ENCODE results near the gene MRPL36. TPM values are rescaled to one million over a fixed set of nuclear protein-coding genes. Genes with fewer than 3 reads are reported as not detected.

Gene MRPL36
- total RNA-seq, 1 experiment from 2014 or later: 61.2 TPM

GRCh38 chr5:1814183-1815020 lies 14.8 kb upstream of the MRPL36 start:
- Mint-ChIP-seq H3K36me3 (peaks cover 85% of the 10 kb centered on the region), H3K4me1 (peaks cover 21% of the 10 kb centered on the region), H3K4me3 (no peak overlapping the region), H3K9me3 (no peaks in the 10 kb centered on the region), H3K27ac (no peak overlapping the region), H3K27me3 (ENCODE audit: low read depth) (no peaks in the 10 kb centered on the region)
- POLR2A ChIA-PET: no interaction called here
- ATAC-seq: no peak
- DNase-seq (ENCODE audit: low spot score): no peak
- no peak for TF ChIP-seq ZNF138 (CRISPR knock-in tag; conservative IDR thresholded peaks at IDR 0.05)
- no peak for TF ChIP-seq FOXJ3 (CRISPR knock-in tag; IDR thresholded peaks at IDR 0.05; ENCODE audit: borderline replicate concordance)
- TF ChIP-seq TCF7 (CRISPR knock-in tag; IDR thresholded peaks at IDR 0.05; ENCODE audit: low read depth): no peak
- no peak for TF ChIP-seq ATF1 (CRISPR knock-in tag; IDR thresholded peaks at IDR 0.05)
- no peak for TF ChIP-seq IRF1 (CRISPR knock-in tag; IDR thresholded peaks at IDR 0.05)
- no peak for TF ChIP-seq RORB (CRISPR knock-in tag; IDR thresholded peaks at IDR 0.05)
- CTCF ChIA-PET: no interaction called here

DNA sequence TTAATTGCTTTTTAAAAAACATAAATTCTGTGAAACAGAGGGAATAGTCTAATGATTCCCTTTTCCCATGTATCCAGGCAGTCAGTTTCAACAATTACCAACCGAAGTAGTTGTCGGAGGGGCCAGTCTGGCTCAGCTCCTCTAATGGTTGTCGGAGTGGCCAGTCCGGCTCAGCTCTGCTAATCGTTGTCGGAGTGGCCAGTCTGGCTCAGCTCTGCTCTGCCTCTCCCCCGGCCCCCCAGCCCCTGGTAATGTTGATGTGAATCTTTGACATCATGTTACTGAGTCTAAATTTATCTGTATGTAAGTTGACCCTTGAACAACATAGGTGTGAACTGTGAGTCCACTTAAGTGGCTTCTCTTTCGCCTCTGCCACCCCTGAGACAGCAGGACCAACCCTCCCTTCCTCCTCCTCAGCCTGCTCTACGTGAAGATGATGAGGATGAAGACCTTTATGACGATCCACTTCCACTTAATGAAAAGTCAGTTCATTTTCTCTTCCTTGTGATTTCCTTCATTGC lies 11.0 kb upstream of the MRPL36 start:
- Mint-ChIP-seq H3K4me3 (no peak overlapping the region), H3K9me3 (no peaks in the 10 kb centered on the region), H3K36me3 (peaks cover 77% of the 10 kb centered on the region), H3K27me3 (ENCODE audit: low read depth) (no peaks in the 10 kb centered on the region), H3K4me1 (peaks cover 2% of the 10 kb centered on the region; the same call in 1 of the 2 replicates), H3K27ac (no peak overlapping the region)
- DNase-seq (ENCODE audit: low spot score) (no peak), ATAC-seq (no peak)
- ChIA-PET CTCF (no interaction called here), POLR2A (no interaction called here)
- TF ChIP-seq EMX1 (CRISPR knock-in tag; IDR thresholded peaks at IDR 0.05) (no peak), TP53 (CRISPR knock-in tag; IDR thresholded peaks at IDR 0.05) (no peak), FOXP1 (CRISPR knock-in tag; IDR thresholded peaks at IDR 0.05; ENCODE audit: borderline replicate concordance) (no peak), MXD4 (CRISPR knock-in tag; IDR thresholded peaks at IDR 0.05; ENCODE audit: borderline replicate concordance) (no peak), SMAD4 (CRISPR knock-in tag; IDR thresholded peaks at IDR 0.05) (no peak), ATF2 (CRISPR knock-in tag; IDR thresholded peaks at IDR 0.05; ENCODE audit: borderline replicate concordance, low read depth) (no peak), CDX4 (CRISPR knock-in tag; IDR thresholded peaks at IDR 0.05; ENCODE audit: borderline replicate concordance) (no peak), GABPB1 (CRISPR knock-in tag; IDR thresholded peaks at IDR 0.05) (no peak), ELF4 (CRISPR knock-in tag; IDR thresholded peaks at IDR 0.05; ENCODE audit: low read depth) (no peak), FOXJ3 (CRISPR knock-in tag; IDR thresholded peaks at IDR 0.05; ENCODE audit: borderline replicate concordance) (no peak)
- TF ChIP-seq, protein P1, sequence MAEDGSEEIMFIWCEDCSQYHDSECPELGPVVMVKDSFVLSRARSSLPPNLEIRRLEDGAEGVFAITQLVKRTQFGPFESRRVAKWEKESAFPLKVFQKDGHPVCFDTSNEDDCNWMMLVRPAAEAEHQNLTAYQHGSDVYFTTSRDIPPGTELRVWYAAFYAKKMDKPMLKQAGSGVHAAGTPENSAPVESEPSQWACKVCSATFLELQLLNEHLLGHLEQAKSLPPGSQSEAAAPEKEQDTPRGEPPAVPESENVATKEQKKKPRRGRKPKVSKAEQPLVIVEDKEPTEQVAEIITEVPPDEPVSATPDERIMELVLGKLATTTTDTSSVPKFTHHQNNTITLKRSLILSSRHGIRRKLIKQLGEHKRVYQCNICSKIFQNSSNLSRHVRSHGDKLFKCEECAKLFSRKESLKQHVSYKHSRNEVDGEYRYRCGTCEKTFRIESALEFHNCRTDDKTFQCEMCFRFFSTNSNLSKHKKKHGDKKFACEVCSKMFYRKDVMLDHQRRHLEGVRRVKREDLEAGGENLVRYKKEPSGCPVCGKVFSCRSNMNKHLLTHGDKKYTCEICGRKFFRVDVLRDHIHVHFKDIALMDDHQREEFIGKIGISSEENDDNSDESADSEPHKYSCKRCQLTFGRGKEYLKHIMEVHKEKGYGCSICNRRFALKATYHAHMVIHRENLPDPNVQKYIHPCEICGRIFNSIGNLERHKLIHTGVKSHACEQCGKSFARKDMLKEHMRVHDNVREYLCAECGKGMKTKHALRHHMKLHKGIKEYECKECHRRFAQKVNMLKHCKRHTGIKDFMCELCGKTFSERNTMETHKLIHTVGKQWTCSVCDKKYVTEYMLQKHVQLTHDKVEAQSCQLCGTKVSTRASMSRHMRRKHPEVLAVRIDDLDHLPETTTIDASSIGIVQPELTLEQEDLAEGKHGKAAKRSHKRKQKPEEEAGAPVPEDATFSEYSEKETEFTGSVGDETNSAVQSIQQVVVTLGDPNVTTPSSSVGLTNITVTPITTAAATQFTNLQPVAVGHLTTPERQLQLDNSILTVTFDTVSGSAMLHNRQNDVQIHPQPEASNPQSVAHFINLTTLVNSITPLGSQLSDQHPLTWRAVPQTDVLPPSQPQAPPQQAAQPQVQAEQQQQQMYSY (CRISPR knock-in tag; IDR thresholded peaks at IDR 0.05): no peak
- TF ChIP-seq, protein P2, sequence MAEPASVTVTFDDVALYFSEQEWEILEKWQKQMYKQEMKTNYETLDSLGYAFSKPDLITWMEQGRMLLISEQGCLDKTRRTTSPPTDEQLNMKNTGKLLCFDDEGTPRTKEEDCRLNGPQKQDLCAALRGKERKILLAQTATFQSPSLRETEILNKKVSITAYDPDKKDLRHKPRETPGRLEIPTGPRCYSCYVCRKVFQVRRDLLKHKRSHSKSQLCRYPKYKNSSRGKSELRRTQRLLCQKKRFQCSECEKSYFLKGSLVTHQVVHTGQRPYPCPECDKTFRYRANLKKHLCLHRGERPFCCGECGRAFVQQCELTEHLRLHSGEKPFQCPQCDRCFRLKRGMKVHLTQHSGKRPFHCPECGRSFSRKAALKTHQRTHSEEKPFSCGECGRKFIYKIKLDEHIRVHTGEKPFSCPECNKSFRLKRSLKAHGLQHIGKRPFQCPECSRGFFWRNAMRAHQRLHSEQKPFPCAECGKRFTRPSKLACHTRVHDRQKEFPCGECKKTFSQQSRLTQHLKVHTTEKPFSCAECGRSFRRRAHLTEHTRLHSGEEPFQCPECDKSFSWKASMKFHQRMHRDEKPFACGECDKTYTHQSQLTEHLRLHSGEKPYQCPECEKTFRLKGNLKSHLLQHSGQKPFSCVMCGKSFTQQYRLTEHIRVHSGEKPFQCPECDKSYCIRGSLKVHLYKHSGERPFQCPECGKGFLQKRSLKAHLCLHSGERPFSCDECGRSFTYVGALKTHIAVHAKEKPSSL (CRISPR knock-in tag; conservative IDR thresholded peaks at IDR 0.05): no peak
